K562 (cell line): ENCODE measurements around the gene IL23R. TPM values are rescaled to one million over a fixed set of nuclear protein-coding genes. Genes with fewer than 3 reads are reported as not detected.

Source experiments
- CHD7 ChIP-seq: fragments of 200-600 bp; sonication (generic); IDR thresholded peaks from one replicate; pipeline ENCODE4 v1.6.1; 2012; ENCODE audit warnings: mild to moderate bottlenecking, low read depth, low read length, inconsistent platforms
- HEY1 ChIP-seq: fragments of 250-450 bp; sonication (Bioruptor Pico); IDR thresholded peaks from 2 replicates; pipeline ENCODE4 v1.5.0; 2020; ENCODE audit warnings: mild to moderate bottlenecking, moderate library complexity, borderline replicate concordance
- ILF3 ChIP-seq: fragments of 450-650 bp; IDR thresholded peaks from 2 replicates; pipeline ENCODE4 v1.6.1; 2018; ENCODE audit warnings: antibody characterized with exemption, mild to moderate bottlenecking, moderate library complexity, borderline replicate concordance
- NR0B1 ChIP-seq: fragments of 450-650 bp; IDR thresholded peaks from one replicate; pipeline ENCODE4 v1.6.1; 2018; ENCODE audit warnings: mild to moderate bottlenecking, moderate library complexity; ENCODE audit not compliant: partially characterized antibody
- polyA plus RNA-seq, 8 experiments: library from polyadenylated mRNA; depleted of rRNA in 4 of 8; stranded (reverse) in 5 of 8; unstranded in 3 of 8; fragments of >200 nt; fragmentation: Nextera tagmentation in 2 of 8; fragmentation: Illumina TruSeq in 1 of 8; extraction: Ambion mirVana in 2 of 8; extraction: Trizol in 1 of 8; gene quantifications; 2 replicates each; pipeline versions ENCODE4 v1.2.1 to v1.2.3, GENCODE V29; 2011 to 2014; ENCODE audit warnings: inconsistent platforms in 1 of 8, missing spikeins in 1 of 8
- total RNA-seq, 7 experiments: library from RNA; depleted of rRNA in 6 of 7; stranded (reverse); fragments of >200 nt in 6 of 7; fragmentation: Illumina TruSeq in 2 of 7; extraction: Trizol in 2 of 7; gene quantifications; 2 replicates each; pipeline versions ENCODE4 v1.2.1 to v1.2.3, GENCODE V29; 2011 to 2021; ENCODE audit warnings: low replicate concordance in 1 of 7

IL23R gene
- total and polyA plus RNA-seq, 9 of the 15 experiments (the other 6 are each of a cell fraction or from before 2014, with no cell fraction given), result 4.4 to 52.7 (median 22.8) TPM

- no peak for TF ChIP-seq CHD7
- no peak for TF ChIP-seq NR0B1
- TF ChIP-seq ILF3, result no peak
- no peak for TF ChIP-seq HEY1
Measured at GRCh38 chr1:67280696-67281095, 114.4 kb downstream of the IL23R start (continued).
